Renal pelvis (tissue), 4 donors: ENCODE measurements around the gene ARG2. TPM values are rescaled to one million over a fixed set of nuclear protein-coding genes. Genes with fewer than 3 reads are reported as not detected.

Experiments
- DNase-seq: peaks from one replicate; pipeline ENCODE4 v3.0.0-alpha.2; 2013
- polyA plus RNA-seq, 3 donors: library from polyadenylated mRNA; unstranded; fragments of 120-200 nt; gene quantifications; one replicate each; pipeline ENCODE4 v1.2.1, GENCODE V29; 2013; ENCODE audit not compliant: insufficient read length in 3 of 3

ARG2 gene
- polyA plus RNA-seq, 3 donors: 7.7 to 20.6 (median 11.6) TPM

DNA sequence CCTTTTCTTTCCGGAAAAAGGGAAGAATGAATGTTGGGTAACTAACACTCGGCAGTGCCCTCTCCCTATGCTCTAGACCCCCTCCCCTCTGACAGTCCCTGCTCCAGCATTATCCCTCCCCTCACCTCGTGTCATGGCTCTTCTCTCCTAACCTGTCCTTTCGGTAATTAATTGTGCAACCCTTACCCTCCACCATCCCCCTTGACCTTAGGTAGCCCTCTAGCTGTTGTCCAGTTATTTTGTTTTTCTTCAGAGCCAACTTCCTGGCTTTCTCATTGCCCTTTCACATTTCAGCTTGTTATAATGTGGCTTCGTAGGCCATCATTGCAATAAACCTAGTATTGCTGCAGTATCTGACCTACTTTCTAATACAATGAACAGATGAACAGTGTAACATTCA, 11.2 kb downstream of the ARG2 start:
- no peak for DNase-seq

DNA sequence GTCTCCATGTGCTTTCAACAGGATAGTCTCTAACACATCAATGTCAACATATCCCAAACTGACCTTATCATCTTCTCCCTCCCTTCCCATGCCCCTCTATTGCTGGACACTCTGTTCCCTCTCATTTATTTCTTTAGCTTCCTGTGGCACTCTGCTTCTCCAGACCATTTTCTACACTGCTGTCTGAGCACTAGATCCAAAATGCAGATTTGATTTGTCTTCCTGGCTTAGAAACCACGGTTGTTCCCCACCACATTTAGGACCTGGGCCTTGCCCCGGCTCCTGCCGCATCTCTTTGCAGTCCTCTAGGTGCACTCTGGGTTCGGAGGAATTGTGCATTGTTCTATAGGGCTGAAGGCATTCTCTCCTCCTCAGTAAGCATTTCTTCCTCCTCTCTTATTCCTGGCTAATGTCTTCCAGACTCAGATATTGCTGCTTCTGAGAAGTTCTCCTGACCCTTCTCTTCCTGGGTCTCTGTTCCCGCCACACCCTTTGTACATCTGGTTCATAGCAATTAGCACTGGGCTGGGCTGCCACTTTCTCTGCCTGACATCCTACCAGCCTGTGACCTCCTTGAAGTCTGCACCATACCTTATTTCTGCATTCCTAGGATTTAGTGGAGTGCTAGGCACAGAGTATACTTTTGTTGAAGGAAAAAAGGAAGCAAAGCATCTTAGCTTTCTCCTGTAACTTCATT, 13.9 kb downstream of the ARG2 start:
- no peak for DNase-seq

DNA sequence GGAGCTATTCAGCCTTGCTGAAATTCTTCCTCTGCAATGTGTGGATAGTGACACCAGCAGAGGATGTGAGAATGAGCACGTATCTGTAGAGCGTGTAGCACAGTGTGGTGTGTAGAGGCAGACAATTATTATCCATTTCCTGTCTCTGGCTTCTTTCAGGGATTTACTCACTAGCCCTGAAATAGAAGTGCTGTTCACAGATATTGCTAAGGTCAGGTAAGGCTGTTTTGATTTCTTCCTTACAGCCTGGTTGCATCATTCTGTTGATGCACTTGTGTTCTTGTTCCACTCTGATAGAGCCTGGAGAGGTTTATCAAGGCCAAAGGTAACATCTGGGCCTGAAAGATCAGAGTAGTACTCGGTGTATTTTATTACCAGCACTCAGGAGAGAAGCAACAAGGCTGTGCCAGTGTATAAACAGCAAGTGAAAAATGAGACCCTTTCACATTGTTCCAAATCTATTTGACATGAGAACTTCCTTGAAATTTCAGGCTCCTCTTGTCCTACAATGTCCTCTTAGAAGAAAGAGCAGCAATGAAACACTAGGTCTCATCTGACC, 16.7 kb downstream of the ARG2 start:
- DNase-seq: no peak

DNA sequence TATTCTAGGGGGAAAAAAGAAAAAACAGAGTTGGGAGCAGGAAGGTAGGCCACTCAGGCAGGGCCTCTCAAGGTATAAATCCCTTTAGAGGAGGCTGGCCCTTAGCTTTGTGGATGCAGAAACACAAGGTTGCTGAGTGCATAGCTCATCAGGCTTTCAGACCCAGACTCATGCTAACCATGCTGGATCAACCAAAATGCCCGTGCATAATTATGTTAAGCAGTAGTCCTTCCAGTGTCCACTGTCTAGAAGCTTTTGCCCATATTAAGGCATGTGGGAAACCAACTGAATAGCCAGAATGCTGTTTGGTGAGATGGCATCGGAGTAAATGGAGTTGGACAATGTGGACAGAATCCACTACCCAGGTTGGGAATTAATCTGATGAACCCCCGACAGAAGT, 18.9 kb downstream of the ARG2 start:
- DNase-seq: no peak

- DNase-seq: no peak
Observed at GRCh38 chr14:67641480-67641879, 21.8 kb downstream of the ARG2 start.

DNA sequence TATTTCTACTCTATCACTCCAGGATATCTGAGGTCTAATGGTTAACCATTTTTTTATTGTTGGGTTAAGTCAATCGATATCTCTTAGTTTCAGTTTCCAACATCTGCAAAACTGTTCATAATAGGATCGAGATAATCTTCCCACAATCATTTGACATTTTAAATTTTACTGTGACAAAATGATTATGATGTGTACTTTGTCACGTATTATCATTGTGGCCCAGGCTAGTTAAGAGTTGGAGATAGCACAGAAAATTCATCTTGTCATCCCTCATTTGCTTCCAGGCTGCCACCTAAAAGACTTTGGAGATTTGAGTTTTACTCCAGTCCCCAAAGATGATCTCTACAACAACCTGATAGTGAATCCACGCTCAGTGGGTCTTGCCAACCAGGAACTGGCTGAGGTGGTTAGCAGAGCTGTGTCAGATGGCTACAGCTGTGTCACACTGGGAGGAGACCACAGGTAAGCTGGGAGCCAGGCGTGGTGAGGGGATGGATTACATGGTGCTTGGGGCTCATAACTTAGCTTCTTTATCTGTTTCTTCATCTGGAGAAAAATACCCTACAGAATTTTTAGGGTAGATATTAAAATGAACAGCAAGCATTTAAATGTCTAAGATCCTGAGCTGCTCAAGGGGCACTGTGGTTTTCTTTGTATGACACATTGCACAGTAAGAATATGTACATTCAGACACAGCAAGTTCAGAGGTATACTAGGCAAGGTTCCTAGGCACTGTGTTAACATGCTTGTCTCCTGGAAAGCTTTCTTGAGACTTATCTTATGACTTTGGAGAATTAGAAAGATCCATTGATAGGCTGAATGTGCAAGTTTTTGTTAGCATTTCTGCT, 22.4 kb downstream of the ARG2 start:
- DNase-seq: no peak

GRCh38 chr14:67643713-67644112, 24.0 kb downstream of the ARG2 start:
- DNase-seq: no peak

- DNase-seq: no peak
Observed at GRCh38 chr14:67644428-67644827, 24.7 kb downstream of the ARG2 start.

GRCh38 chr14:67645414-67645813, 25.7 kb downstream of the ARG2 start:
- DNase-seq: no peak

DNA sequence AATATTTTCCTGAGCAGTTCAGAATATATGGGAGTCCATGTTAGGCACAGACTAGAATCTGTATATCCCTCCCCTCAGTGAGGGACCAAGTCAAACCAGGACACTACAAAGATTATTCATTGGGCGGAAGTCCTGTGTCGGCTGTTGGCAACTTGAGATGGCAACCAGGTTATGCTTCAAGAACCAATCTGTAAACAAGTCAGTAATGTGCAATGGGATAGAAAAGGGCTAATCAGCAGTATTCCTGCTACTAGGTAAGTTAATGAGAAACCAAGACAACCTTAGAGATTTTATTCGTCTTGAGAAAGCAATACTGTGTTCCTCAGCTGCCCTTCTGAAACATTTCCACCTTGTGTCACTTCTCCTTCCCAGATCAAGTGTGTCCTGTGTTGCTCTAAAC, 26.4 kb downstream of the ARG2 start:
- peak; percentile 20 for DNase-seq

- no peak for DNase-seq
Observed at GRCh38 chr14:67650151-67650550, 30.4 kb downstream of the ARG2 start.

GRCh38 chr14:67650694-67651093, 31.0 kb downstream of the ARG2 start:
- DNase-seq: no peak

- no peak for DNase-seq
Observed at GRCh38 chr14:67652189-67652588, 32.5 kb downstream of the ARG2 start.

DNA sequence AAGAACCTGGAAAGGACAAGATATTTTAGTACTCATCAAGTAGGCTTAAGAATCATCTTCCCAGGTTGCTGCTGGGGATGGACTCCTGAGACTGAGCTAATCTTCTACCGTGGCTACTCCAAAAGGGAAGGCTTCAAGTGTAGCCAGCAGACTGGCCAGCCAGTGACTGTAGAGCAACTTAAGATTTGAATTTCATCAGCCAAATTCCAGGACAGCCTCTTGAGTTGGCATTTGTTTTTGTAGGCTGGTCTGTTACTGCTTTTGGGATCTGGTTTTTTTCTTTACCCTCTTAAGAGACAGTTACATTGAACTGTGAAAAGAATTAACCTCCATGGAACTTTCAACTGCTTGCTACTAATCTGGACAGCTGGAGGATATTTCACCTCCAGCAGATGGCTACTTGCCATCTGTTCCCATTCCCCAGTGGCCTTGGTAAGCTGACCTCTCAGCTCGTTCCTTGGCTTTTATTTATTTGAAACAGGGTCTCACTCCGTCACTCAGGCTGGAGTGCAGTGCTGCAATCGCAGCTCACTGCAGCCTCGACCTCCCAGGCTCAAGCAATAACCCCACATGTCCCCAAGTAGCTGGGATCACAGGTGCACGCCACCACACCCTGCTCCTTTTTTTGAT, 34.0 kb downstream of the ARG2 start:
- DNase-seq: no peak

- DNase-seq: no peak
Observed at GRCh38 chr14:67663633-67664032, 43.9 kb downstream of the ARG2 start.

GRCh38 chr14:67665868-67666267, 46.1 kb downstream of the ARG2 start:
- DNase-seq: no peak

DNA sequence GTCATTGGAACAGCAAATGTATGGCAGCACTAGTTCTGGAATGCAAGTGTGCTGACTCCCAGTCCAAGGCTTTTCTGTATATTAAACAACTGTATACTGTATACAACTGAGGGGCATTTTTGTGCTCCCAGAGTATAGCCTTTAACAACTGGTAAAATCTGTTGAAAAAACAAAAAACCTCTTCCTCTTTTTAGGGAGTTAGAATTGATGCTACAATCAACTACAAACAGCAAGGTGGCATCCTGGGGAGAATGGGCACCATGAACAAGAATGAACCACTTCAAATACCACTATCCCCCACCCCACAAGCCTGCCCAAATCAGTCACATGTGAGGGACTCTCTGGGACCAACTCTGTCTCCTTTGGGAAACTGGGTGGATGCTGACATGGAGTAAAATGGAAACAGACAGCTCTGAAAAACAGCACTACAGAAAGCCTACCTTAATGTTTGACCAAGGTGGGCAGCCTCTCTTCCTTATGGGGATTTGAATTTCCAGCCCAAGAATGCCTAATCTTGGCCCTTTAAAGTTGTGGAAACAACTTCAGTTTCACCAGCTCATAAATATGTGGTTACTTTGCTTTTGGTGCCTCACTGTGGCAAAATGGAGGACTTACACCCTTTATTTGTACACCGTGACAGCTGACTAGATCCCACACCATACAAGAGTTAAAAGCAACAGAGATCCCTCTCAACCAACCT, 47.2 kb downstream of the ARG2 start:
- DNase-seq: peak; percentile 54

GRCh38 chr14:67668559-67668958, 48.8 kb downstream of the ARG2 start:
- no peak for DNase-seq

GRCh38 chr14:67673451-67673850, 53.7 kb downstream of the ARG2 start:
- no peak for DNase-seq

GRCh38 chr14:67674139-67674479, 54.4 kb downstream of the ARG2 start:
- peak; percentile 77 for DNase-seq

- peak; percentile 85 for DNase-seq
Observed at GRCh38 chr14:67674480-67675218, 54.9 kb downstream of the ARG2 start, which contains the start of gene VTI1B. Gene VTI1B (minus strand): TSS chr14:67674632. CDS start chr14:67674489, 143 bp downstream.
